Suppressor macrophage treated with lipopolysaccharide for 1 hour (primary cell): ENCODE results near the gene MTFR2.
"Not testable (repeated sequence)": the region's sequence is repeated elsewhere in the genome, so short reads cannot be mapped to it uniquely, and the experiment has no call there.

ENCODE experiments used
- DNase-seq, 3 donors: peaks; one replicate each; pipeline ENCODE4 v3.0.0-alpha.2; 2020 to 2022

Gene MTFR2

DNA sequence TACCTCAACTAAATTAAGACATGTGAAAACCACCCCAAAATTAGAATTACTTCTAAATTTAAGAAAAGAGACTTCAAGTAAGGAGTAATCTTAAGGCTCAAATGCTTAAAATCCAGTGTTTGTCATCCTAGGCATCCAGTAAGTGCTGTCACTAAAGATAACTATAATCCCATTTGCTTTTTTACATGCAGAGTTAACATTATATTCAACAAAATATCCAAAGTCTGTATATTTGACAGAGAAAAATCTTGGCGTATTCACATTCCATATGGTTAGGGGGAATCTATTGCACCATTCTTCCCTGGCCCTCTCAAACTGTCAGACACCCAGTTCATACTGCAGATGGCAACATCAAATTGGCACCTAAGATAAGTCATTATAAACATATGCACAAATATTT, 17.4 kb downstream of the MTFR2 start:
- DNase-seq: no peak

DNA sequence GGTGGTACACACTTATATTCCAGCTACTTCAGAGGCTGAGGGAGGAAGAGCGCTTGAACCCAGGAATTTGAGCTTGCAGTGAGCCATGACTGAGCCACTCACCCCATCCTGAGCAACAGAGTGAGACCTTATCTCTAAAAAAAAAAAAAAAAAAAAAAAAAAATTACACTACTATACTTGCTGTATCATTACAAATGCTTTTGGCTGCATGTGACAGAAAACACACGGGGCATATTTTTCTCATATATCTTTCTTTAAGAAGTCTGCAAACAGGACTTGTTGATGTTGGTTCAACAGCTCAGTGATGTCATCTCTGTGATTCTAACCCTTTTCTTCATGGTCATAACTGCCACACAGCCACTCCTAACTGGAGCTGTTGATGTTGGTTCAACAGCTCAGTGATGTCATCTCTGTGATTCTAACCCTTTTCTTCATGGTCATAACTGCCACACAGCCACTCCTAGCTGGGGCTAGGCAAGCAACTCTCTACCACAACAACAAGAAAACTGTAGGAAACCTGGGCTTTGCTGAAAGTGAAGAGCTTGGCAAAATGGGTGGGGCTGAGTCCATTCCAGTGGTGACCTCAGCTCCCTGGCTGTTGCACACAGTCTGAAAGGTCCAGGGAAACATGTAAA, 19.8 kb downstream of the MTFR2 start:
- DNase-seq: peak in 1 of 3 donors; percentile 19

DNA sequence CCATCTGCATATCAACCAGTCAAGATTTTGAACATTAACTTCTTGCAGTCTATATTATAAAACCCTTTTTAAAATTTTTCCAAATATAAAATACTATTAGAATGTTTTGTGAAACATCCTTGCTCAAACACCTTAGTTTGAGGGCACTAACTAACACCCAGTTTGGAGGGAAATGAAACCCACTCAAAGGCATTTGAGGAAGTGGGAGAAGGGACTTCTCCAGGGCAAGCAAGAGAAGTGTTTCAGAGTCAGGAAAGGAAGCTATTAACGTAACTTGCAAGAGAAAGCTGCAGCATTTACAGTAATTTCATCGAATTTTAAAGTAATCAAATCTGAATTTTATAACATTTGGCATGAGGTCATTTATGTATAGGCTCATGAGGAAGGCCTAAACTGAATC, 21.3 kb downstream of the MTFR2 start:
- peak; percentile 69 to 80 (median 80) for DNase-seq

GRCh38 chr6:136226674-136227377, 23.3 kb downstream of the MTFR2 start:
- peak in 1 of 3 donors; percentile 15 for DNase-seq

GRCh38 chr6:136226027-136226673, 24.0 kb downstream of the MTFR2 start:
- peak; percentile 70 to 79 (median 73) for DNase-seq

DNA sequence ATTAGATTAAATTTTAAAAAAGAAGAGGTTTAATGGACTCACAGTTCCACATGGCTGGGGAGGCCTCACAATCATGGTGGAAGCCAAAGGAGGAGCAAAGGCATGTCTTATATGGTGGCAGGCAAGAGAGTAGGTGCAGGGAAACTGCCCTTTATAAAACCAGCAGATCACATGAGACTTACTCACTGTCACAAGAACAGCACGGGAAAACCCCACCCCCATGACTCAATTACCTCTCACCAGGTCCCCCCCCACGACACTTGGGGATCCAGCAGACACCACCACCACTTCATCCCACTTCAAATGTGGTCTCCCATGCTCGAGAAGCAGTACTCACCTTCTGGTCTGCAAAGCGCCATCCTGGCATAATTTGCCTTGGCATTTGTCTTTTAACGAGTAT, 24.6 kb downstream of the MTFR2 start:
- peak; percentile 49 to 60 (median 58) for DNase-seq

- not testable (repeated sequence) for DNase-seq
Measured at GRCh38 chr6:136224974-136225373, 25.1 kb downstream of the MTFR2 start.

- DNase-seq: no peak
Measured at GRCh38 chr6:136216503-136217401, 33.4 kb downstream of the MTFR2 start.

DNA sequence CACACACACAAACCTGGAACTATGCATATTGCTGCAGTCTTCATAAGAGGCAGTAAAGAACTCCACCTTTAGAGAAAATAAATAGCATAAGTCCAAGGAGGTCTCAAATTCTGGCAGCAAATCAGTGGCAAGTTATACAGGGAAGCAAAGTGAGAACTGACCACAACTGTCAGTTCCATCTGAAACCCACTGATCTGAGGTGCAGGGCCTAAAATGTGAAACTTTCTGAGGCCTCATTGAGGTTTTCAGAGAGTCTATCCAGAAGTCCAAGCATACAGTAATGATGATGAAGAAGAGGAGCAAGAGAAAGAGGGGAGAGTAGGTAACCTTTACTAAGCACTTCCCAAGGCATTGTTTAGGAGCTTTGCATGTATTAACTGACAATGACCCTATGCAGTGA, 36.3 kb downstream of the MTFR2 start:
- no peak for DNase-seq

DNA sequence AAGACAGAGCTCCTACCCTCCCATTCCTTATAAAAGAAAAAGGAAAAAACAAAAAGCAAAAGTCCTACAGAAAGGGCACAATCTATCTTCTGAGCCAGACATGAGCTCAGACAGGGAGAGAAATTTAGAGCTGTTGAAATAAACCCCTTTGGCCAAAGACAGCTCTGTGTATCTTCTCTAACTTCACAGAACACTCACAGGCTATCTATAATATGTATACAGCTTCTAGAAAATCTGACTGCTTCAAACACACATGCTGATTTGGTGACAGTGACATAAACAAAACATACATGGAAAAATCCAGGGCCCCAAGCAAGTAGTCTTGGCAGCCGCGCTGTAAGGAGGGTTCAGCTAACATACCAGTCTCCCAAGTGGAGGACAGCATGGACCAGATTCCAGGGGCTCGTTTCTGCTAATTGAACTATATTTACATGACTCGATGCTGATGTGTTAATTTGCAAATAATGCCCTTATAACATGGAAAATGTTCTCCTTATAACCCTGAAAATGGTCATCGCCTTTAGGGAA, 37.0 kb downstream of the MTFR2 start:
- DNase-seq: no peak

DNA sequence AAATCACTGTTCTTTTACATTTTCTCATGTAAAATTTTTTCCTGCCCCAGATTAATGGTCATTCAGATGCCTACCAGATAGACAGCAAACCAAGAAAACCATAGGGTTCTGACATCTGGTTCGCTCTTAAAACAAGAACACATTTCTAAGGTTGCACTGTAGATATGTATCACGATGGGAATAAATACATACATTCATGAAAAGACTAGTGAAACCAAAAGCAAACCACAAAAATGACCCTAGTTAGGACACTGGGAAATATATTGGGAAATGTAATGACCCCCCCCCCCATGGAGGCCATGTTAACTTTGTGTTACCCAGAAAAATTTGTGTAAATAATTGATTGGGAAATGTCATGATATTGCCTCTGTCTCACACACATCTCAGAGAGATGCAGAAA, 37.5 kb downstream of the MTFR2 start:
- DNase-seq: no peak

DNA sequence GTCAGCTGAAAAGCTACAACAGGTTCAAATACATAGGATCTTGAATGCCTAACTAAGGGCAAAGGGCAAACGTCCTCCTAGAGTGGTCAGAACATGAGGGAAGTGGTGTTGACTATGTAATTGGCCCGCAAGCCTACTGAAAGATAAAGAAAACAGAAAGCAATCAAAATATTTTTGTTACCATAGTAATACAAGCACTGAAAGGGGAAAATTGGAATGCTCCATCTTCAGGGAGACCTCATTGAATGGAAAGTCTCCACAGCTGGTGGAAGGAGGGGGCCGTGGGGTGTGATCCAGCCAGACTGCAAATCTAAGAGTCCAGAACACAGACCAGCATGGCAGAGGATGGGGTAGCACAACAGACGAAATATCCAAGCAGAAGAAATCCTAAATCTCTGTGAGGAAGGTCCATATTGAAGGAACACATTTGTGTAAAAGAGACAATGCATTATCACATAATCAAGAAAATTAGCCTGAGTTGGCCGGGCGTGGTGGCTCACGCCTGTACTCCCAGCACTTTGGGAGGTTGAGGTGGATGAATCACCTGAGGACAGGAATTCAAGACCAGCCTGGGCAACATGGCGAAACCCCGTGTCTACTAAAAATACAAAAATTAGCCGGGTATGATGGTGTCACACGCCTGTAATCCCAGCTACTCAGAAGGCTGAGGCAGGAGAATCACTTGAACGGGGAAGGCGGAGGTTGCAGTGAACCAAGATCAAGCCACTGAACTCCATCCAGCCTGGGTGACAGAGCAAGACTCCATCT, 39.5 kb downstream of the MTFR2 start:
- DNase-seq: no peak

GRCh38 chr6:136209496-136209895, 40.6 kb downstream of the MTFR2 start:
- no peak for DNase-seq

DNA sequence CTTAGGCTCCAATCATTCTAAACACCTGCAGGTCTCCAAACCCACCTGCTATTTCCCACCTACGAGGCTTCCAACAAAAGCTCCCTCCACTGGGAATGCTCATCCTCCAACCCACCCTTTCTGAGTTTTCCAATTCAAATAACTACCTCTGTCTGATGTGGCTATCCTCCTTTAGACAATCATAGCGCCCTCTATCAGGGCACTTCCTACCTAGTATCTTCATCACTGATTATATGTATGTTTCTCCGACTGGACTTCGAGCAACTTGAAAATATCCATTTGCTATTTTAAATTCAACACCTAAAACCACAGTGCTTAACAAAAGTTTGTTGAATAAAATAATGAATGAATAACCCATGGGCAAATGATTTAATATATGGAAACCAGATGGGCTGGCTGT, 41.3 kb downstream of the MTFR2 start:
- DNase-seq: no peak

- DNase-seq: no peak
Measured at GRCh38 chr6:136201732-136202131, 48.4 kb downstream of the MTFR2 start.

DNA sequence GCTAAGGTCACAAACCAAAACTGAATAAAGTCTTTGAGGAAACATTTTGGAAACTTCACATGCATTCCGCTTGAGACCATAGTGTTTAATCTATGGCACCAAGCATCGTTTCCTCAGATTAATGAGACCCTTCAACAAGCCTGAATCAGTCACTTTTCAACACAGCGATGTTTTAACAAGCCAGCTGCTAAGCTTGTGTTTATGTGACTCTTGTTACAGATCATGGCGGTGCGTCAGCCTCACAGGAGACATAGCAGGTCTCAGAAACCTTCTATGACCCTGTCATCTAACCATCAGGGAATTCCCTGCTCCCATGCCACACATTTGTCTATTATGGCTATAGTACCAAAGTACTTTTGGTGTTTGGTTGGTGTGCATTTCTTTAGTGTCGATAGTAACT, 57.2 kb downstream of the MTFR2 start:
- DNase-seq: no peak

DNA sequence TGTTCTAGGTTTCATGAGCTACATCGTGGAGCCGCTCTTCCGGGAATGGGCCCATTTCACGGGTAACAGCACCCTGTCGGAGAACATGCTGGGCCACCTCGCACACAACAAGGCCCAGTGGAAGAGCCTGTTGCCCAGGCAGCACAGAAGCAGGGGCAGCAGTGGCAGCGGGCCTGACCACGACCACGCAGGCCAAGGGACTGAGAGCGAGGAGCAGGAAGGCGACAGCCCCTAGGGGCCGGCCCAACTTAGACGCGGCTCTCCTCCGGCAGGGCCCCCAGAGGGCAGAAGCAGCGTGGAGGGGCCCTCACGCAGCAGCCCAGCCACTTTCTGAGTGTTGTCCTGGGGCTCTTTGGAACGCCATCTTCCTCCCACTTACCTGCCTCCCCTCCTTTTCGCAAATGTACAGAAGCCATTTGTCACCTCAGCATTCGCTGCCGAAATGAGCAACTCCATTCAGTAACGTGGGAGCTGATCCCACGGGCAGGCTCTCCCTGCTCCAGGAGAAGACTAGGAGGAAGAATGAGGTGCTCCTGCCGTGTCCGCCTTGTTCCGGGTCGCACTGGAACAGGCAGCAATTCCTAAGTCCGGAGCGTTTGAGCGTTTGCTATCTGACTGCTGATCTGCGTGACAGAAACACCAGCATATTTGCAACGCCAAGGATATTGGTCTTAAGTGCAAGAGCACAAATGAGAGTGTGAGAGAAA, 58.4 kb downstream of the MTFR2 start:
- no peak for DNase-seq

DNA sequence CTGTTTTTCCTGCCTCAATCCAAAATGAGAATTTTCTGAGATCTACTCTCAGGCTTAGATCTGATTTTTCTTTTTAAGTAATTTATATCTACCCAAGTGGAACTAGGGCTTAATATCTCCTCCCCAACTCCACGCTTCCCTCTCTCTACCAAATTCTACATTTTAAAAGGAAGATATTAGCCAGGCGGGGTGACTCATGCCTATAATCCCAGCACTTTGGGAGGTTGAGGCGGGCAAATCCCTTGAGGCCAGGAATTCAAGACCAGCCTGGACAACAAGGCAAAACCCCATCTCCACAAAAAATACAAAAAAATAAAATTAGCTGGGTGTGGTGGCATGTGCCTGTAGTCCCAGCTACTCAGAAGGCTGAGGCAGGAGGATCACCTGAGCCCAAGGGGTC, 61.0 kb downstream of the MTFR2 start:
- no peak for DNase-seq

GRCh38 chr6:136188486-136188885, 61.6 kb downstream of the MTFR2 start:
- no peak for DNase-seq

- no peak for DNase-seq
Measured at GRCh38 chr6:136186363-136186762, 63.7 kb downstream of the MTFR2 start.

- no peak for DNase-seq
Measured at GRCh38 chr6:136184738-136185137, 65.4 kb downstream of the MTFR2 start.
